ENCODE data around the gene DDX17.

- TF ChIP-seq CTBP1 (IDR thresholded peaks at IDR 0.05; ENCODE audit: borderline replicate concordance): no peak
- TF ChIP-seq L3MBTL2 (conservative IDR thresholded peaks at IDR 0.05): no peak
- TF ChIP-seq FOXM1 (IDR thresholded peaks at IDR 0.05; ENCODE audit: borderline replicate concordance): no peak
- no peak for TF ChIP-seq BHLHE40 (IDR thresholded peaks at IDR 0.05; ENCODE audit: borderline replicate concordance)
- TF ChIP-seq NFRKB (IDR thresholded peaks at IDR 0.05): no peak
- no peak for TF ChIP-seq SP1 (IDR thresholded peaks at IDR 0.05)
- TF ChIP-seq LEF1 (IDR thresholded peaks at IDR 0.05; ENCODE audit: borderline replicate concordance): no peak
- TF ChIP-seq FOXA1 (IDR thresholded peaks at IDR 0.05): no peak
- TF ChIP-seq SUZ12 (IDR thresholded peaks at IDR 0.05): no peak
- TF ChIP-seq HDGF (IDR thresholded peaks at IDR 0.05; ENCODE audit: borderline replicate concordance): no peak
- no peak for TF ChIP-seq ZNF384 (IDR thresholded peaks at IDR 0.05)
- no peak for TF ChIP-seq FOXK2 (IDR thresholded peaks at IDR 0.05)
- TF ChIP-seq PKNOX1 (IDR thresholded peaks at IDR 0.05): no peak
These were observed 26.8 kb downstream of the DDX17 start for GRCh38 chr22:38479096-38479837.

All from HEK293T (cell line).